Right lobe of liver (tissue), 6 donors: ENCODE data around the gene NSL1. TPM values are rescaled to one million over a fixed set of nuclear protein-coding genes. Genes with fewer than 3 reads are reported as not detected.
"Not testable (repeated sequence)": the region's sequence is repeated elsewhere in the genome, so short reads cannot be mapped to it uniquely, and the experiment has no call there.

Experiments used
- ATAC-seq, 4 donors: fragments of 200-7000 bp; cut with Tn5 transposase; one replicate each; pipeline ENCODE4 v1.9.1; 2020; ENCODE audit warnings: mild to moderate bottlenecking in 4 of 4, moderate library complexity in 4 of 4
- DNase-seq, 3 donors: peaks; one replicate each; pipeline ENCODE4 v3.0.0-alpha.2; 2020
- H3K27ac ChIP-seq, 3 donors: fragments of 200-600 bp; one replicate each; pipeline ENCODE4 v1.8.0; 2022
- H3K27me3 ChIP-seq, 2 donors: fragments of 200-600 bp; one replicate each; pipeline ENCODE4 v1.8.0; 2022
- H3K36me3 ChIP-seq, 4 donors: fragments of 200-600 bp; sonication (generic) in 1 of 4; one replicate each; pipeline versions ENCODE4 v1.5.1 to v1.8.0; 2017 to 2022; ENCODE audit warnings: control low read depth in 1 of 4
- H3K4me1 ChIP-seq, 4 donors: fragments of 200-600 bp; sonication (generic) in 1 of 4; one replicate each; pipeline versions ENCODE4 v1.5.1 to v1.8.0; 2017 to 2022; ENCODE audit warnings: control low read depth in 1 of 4
- H3K4me3 ChIP-seq, 3 donors: fragments of 200-600 bp; one replicate each; pipeline ENCODE4 v1.8.0; 2022
- H3K9me3 ChIP-seq, 4 donors: fragments of 200-600 bp; sonication (generic) in 1 of 4; one replicate each; pipeline versions ENCODE4 v1.5.1 to v1.8.0; 2017 to 2022; ENCODE audit warnings: control low read depth in 1 of 4
- POLR2A ChIP-seq: fragments of 450-650 bp; IDR thresholded peaks from one replicate; pipeline ENCODE4 v1.6.1; 2017; ENCODE audit warnings: antibody characterized with exemption, mild to moderate bottlenecking
- WGBS: methylation state at CpG from one replicate; pipeline ENCODE4 v1.1.6; 2018; ENCODE audit warnings: low coverage, low lambda C conversion rate; ENCODE audit not compliant: insufficient coverage; ENCODE audit errors: missing lambda C conversion rate; 5-methylcytosine and 5-hydroxymethylcytosine counted together
- intact Hi-C, 2 donors: fragments of 100-400 bp; cut with DNase I; formaldehyde crosslinking; loops; one replicate each; pipeline versions ENCODE4 v1.11.2 to v1.14.1; 2022
- total RNA-seq, 6 experiments: library from RNA; depleted of rRNA in 2 of 6; stranded (reverse); fragments of >200 nt in 2 of 6; fragmentation: NEBNext Ultra II Directional in 3 of 6; extraction: Animal tissue kit (Norgen Biotek cat#: 25700) in 3 of 6; gene quantifications; one replicate each; pipeline versions ENCODE4 v1.1.0 to v1.2.4, GENCODE V29; 2016 to 2023
- TF ChIP-seq, protein P1 (sequence below), 4 donors: fragments of 200-600 bp in 3 of 4; fragments of 450-650 bp in 1 of 4; IDR thresholded peaks; one replicate each; pipeline versions ENCODE4 v1.5.1 to v1.8.0; 2016 to 2022; ENCODE audit warnings: antibody characterized with exemption in 4 of 4, mild to moderate bottlenecking in 2 of 4
- donor health status: DM: no; HTN: yes; CAD: no.
- donor health status: DM: no; HTN: no; CAD: no.
- donor health status: DM: no; HTN: no; CAD: no.
- donor health status: DM: no; HTN: yes; CAD: no.
- donor health status: DM: no; HTN: yes; CAD: no.

Gene NSL1
- total RNA-seq, 6 experiments from 2014 or later = 13.3 to 26.5 (median 16.2) TPM

DNA sequence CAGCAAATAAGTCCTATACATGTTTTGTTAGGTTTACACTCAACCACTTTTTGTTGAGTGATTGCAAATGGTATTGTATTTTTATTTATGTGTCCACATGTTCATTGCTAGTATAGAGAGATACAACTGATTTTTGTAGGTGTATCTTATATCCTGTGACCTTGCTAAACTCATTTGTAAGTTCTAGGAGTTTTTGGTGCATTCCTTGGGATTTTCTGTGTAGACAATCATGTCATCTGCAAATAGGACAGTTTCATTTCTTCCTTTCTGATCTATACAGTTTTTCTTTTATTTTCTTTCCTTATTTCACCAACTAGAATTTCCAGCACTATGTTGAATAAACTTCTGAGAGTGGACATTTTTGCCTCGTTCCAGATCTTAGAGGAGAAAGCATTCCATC is 75.4 kb downstream of the NSL1 start:
- H3K9me3 ChIP-seq = peaks cover 0 to 2% (median 0%) of the 10 kb centered on the region in 4 donors
- DNase-seq (no peak), ATAC-seq (no peak)
- no peaks in the 10 kb centered on the region for H3K27me3 ChIP-seq
- no peaks in the 10 kb centered on the region for H3K36me3 ChIP-seq
- TF ChIP-seq, protein P1, sequence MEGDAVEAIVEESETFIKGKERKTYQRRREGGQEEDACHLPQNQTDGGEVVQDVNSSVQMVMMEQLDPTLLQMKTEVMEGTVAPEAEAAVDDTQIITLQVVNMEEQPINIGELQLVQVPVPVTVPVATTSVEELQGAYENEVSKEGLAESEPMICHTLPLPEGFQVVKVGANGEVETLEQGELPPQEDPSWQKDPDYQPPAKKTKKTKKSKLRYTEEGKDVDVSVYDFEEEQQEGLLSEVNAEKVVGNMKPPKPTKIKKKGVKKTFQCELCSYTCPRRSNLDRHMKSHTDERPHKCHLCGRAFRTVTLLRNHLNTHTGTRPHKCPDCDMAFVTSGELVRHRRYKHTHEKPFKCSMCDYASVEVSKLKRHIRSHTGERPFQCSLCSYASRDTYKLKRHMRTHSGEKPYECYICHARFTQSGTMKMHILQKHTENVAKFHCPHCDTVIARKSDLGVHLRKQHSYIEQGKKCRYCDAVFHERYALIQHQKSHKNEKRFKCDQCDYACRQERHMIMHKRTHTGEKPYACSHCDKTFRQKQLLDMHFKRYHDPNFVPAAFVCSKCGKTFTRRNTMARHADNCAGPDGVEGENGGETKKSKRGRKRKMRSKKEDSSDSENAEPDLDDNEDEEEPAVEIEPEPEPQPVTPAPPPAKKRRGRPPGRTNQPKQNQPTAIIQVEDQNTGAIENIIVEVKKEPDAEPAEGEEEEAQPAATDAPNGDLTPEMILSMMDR (IDR thresholded peaks at IDR 0.05) = no peak
- TF ChIP-seq POLR2A = no peak
- 30% methylated on average over 1 of the region's 1 CpG for WGBS
- intact Hi-C loops = no loop called here
- H3K27ac ChIP-seq = no peak overlapping the region
- H3K4me1 ChIP-seq = no peaks in the 10 kb centered on the region
- H3K4me3 ChIP-seq = no peak overlapping the region

DNA sequence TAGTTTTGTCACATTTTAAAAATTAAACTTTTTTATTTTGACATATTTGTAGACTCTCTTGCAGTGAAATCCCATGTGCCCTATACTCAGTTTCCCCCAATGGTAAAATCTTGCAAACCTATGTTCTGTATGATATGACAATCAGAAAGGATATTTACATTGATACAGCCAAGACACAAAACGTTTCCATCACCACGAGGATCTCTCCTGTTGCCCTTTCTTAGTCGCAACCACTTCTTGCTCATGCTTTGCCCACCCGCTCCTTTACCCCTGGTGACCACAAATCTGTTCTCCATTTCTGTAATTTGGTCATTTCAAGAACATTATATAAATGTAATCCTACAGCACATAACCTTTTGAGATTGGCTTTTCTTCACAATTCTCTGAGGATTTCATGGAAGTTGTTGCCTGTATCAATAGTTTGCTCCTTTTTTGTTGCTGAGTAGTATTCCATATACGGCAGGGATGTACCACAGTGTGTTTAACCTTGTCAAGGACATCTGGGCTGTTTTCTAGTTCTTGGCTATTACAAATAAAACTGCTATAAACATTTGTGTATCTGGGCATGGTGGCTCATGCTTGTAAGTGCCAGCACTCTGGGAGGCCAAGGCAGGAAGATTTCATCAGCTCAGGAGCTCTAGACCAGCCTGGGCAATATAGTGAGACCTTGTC is 78.0 kb downstream of the NSL1 start:
- Histone ChIP-seq H3K27ac (no peak overlapping the region), H3K4me1 (no peaks in the 10 kb centered on the region), H3K9me3 (peaks cover 0 to 2% (median 0%) of the 10 kb centered on the region in 4 donors), H3K4me3 (no peak overlapping the region), H3K27me3 (no peaks in the 10 kb centered on the region), H3K36me3 (no peaks in the 10 kb centered on the region)
- WGBS = 70% methylated on average over 5 of the region's 5 CpGs
- TF ChIP-seq POLR2A = no peak
- TF ChIP-seq, protein P1 (IDR thresholded peaks at IDR 0.05) = no peak
- ATAC-seq (no peak), DNase-seq (no peak)
- intact Hi-C loops = no loop called here

DNA sequence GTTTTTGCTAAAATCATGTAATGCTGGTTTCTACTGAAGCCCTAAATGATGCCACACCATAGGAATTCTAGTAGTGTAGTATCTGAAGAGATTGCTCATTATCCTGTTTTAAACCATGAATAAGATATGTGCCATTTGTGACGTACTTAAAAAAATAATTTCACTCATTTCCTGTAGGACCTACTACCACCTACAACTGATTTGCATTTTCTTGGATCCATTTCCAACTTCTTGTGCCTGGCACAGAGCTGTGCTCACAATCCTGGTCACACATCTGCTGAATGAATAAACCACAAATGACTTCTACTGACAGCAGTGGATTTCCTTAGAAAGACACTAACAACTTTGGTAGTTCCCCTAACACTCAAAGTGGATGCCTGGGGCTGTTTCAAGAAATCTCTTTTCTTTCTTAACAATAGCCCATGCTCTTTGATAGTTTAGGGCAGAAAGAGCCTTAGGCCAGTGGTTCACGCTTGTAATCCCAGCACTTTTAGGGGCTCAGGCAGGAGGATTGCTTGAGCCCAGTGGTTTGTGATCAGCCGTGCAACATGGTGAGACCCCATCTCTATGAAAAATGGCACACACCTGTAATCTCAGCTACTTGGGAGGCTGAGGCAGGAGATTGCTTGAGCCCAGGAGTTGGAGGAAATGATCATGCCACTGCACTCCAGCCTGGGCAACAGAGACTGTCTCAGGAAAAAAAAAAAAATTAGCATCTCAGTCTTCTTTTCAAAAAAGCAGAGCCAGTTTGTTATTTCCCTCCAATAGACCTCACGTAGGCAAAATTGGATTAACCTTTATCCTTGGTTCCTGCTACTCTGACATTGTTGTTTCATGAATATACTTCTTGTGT is 78.9 kb downstream of the NSL1 start:
- ATAC-seq = no peak
- peaks cover 0 to 2% (median 0%) of the 10 kb centered on the region in 4 donors for H3K9me3 ChIP-seq
- WGBS = 54% methylated on average over 4 of the region's 4 CpGs
- TF ChIP-seq, protein P1 (IDR thresholded peaks at IDR 0.05) = no peak
- TF ChIP-seq POLR2A = no peak
- H3K27ac ChIP-seq = no peak overlapping the region
- intact Hi-C loops = no loop called here
- no peak overlapping the region for H3K4me3 ChIP-seq
- DNase-seq = no peak
- H3K27me3 ChIP-seq = no peaks in the 10 kb centered on the region
- no peaks in the 10 kb centered on the region for H3K4me1 ChIP-seq
- H3K36me3 ChIP-seq = no peaks in the 10 kb centered on the region

DNA sequence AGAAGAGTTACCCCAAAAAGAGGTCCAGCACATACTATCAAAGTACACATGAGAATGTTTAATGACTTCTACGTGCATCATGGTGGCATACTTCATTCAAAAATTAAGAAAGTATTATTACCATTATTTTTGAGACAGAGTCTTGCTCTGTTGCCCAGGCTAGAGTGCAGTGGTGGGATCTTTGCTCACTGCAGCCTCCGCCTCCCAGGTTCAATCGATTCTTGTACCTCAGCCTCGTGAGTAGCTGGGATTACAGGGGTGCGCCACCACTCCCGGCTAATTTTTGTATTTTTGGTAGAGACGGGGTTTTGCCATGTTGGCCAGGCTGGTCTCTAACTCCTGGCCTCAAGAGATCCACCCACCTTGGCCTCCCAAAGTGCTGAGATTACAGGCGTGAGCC is 79.6 kb downstream of the NSL1 start:
- H3K36me3 ChIP-seq, intact Hi-C loops, H3K27ac ChIP-seq, DNase-seq, H3K4me3 ChIP-seq, H3K9me3 ChIP-seq, ATAC-seq, H3K27me3 ChIP-seq, H3K4me1 ChIP-seq: not testable (repeated sequence)
- WGBS = 94% methylated on average over 5 of the region's 8 CpGs

DNA sequence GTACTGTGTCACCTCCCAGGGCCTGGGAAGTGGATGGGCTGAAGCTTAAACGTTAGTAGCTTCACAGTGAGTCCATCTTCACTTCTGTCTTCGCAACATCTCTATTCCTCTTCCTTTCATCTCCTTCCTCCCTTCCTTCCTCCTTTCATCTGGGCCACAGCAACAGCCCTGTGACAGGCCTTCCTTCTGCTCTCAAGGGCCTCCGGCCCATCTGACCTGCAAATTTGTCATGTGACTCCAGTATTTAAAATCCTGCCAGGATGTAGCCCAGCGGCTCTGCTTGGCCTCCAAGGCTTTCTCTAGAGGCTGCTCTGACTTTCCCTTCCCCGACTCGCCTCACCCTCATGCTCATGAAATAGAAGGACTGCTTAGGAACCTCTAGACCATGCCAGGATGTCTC is 81.0 kb downstream of the NSL1 start:
- intact Hi-C loops = no loop called here
- no peaks in the 10 kb centered on the region for H3K27me3 ChIP-seq
- no peaks in the 10 kb centered on the region for H3K36me3 ChIP-seq
- TF ChIP-seq POLR2A = no peak
- TF ChIP-seq, protein P1 (IDR thresholded peaks at IDR 0.05) = no peak
- ATAC-seq = no peak
- no peak for DNase-seq
- 51% methylated on average over 6 of the region's 6 CpGs for WGBS
- H3K27ac ChIP-seq = no peak overlapping the region
- no peaks in the 10 kb centered on the region for H3K4me1 ChIP-seq
- no peak overlapping the region for H3K4me3 ChIP-seq
- peaks cover 0 to 2% (median 0%) of the 10 kb centered on the region in 4 donors for H3K9me3 ChIP-seq
